Renal pelvis (tissue), 12 donors: Measurements from ENCODE around the gene HAUS2. TPM values are rescaled to one million over a fixed set of nuclear protein-coding genes. Genes with fewer than 3 reads are reported as not detected.

Experiments
- DNase-seq: peaks from one replicate; pipeline ENCODE4 v3.0.0-alpha.2; 2013
- long read RNA-seq, 16 experiments: transcript quantifications; one replicate each; lab custom pipeline, GENCODE V29; 2026
- polyA plus RNA-seq, 3 donors: library from polyadenylated mRNA; unstranded; fragments of 120-200 nt; gene quantifications; one replicate each; pipeline ENCODE4 v1.2.1, GENCODE V29; 2013; ENCODE audit not compliant: insufficient read length in 3 of 3

The HAUS2 gene
- polyA plus RNA-seq: 10 to 100 TPM; 18.2 to 23.5 (median 21.6) TPM
- long read RNA-seq, donor 1, partial matches to known transcripts: 0 of 6 reads
- long read RNA-seq, donor 1, other reads (novel, unspliced or antisense): 0 of 6 reads
- long read RNA-seq, donor 2, transcript HAUS2-201 (6 exons, 3,949 nt): major isoform, 5 of 15 reads
- long read RNA-seq, donor 2, partial matches to known transcripts: 5 of 15 reads
- long read RNA-seq, donor 2, other reads (novel, unspliced or antisense): 0 of 15 reads
- long read RNA-seq, donor 3, transcript HAUS2-201 (6 exons, 3,949 nt): major isoform, 8 of 9 reads
- long read RNA-seq, donor 3, partial matches to known transcripts: 0 of 9 reads
- long read RNA-seq, donor 3, other reads (novel, unspliced or antisense): 0 of 9 reads
- long read RNA-seq, donor 4, transcript HAUS2-201 (6 exons, 3,949 nt): major isoform, 6 of 8 reads
- long read RNA-seq, donor 4, partial matches to known transcripts: 0 of 8 reads
- long read RNA-seq, donor 4, other reads (novel, unspliced or antisense): 0 of 8 reads
- long read RNA-seq, donor 5, transcript HAUS2-201 (6 exons, 3,949 nt): major isoform, 5 of 8 reads
- long read RNA-seq, donor 5, partial matches to known transcripts: 0 of 8 reads
- long read RNA-seq, donor 5, other reads (novel, unspliced or antisense): 0 of 8 reads
- long read RNA-seq, donor 6, partial matches to known transcripts: 0 of 1 reads
- long read RNA-seq, donor 6, other reads (novel, unspliced or antisense): 0 of 1 reads
- long read RNA-seq, donor 7, transcript HAUS2-201 (6 exons, 3,949 nt): major isoform, 10 of 18 reads
- long read RNA-seq, donor 7, partial matches to known transcripts: 7 of 18 reads
- long read RNA-seq, donor 7, other reads (novel, unspliced or antisense): 0 of 18 reads
- long read RNA-seq, donor 8, partial matches to known transcripts: 0 of 6 reads
- long read RNA-seq, donor 8, other reads (novel, unspliced or antisense): 0 of 6 reads
- long read RNA-seq, donor 9, transcript HAUS2-201 (6 exons, 3,949 nt): major isoform, 5 of 11 reads
- long read RNA-seq, donor 9, partial matches to known transcripts: 0 of 11 reads
- long read RNA-seq, donor 9, other reads (novel, unspliced or antisense): 0 of 11 reads
- long read RNA-seq, donor 10, partial matches to known transcripts: 0 of 4 reads
- long read RNA-seq, donor 10, other reads (novel, unspliced or antisense): 0 of 4 reads
- long read RNA-seq, donor 11, partial matches to known transcripts: 0 of 5 reads
- long read RNA-seq, donor 11, other reads (novel, unspliced or antisense): 0 of 5 reads
- long read RNA-seq, donor 12, transcript HAUS2-201 (6 exons, 3,949 nt): major isoform, 7 of 14 reads
- long read RNA-seq, donor 12, partial matches to known transcripts: 0 of 14 reads
- long read RNA-seq, donor 12, other reads (novel, unspliced or antisense): 0 of 14 reads
- long read RNA-seq, donor 13, transcript HAUS2-201 (6 exons, 3,949 nt): major isoform, 6 of 8 reads
- long read RNA-seq, donor 13, partial matches to known transcripts: 0 of 8 reads
- long read RNA-seq, donor 13, other reads (novel, unspliced or antisense): 0 of 8 reads
- long read RNA-seq, donor 14: 0 reads
- long read RNA-seq, donor 15: 0 reads
- long read RNA-seq, donor 16, transcript HAUS2-201 (6 exons, 3,949 nt): major isoform, 6 of 10 reads
- long read RNA-seq, donor 16, partial matches to known transcripts: 0 of 10 reads
- long read RNA-seq, donor 16, other reads (novel, unspliced or antisense): 0 of 10 reads

- DNase-seq: peak; percentile 85
Measured at GRCh38 chr15:42548249-42549031, at the start of gene HAUS2, which contains the start of gene LRRC57. TSS of gene HAUS2 (plus strand) at chr15:42548838. CDS start at chr15:42548873, 35 bp downstream. TSS of gene LRRC57 (minus strand) at chr15:42548793. CDS start at chr15:42548434, 359 bp downstream.

GRCh38 chr15:42499858-42500609 is 48.6 kb upstream of the HAUS2 start:
- no peak for DNase-seq

DNA sequence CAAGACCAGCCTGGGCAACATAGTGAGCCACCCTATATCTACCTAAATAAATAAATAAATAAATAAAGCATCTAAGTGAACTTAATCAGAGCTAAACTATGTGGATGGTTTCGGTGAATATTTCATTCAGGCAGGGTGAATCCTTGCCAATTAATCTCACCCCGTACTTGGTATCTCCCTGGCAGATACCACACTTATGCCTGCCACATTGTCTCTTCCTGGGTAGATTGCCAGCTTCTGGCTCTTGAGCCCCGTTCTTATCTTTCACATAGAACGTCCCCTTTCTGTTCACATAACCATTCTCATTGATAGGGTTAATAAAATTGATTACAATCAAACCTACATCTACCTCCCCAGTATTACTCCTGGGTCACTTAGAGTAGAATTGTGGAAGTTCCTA is 46.2 kb upstream of the HAUS2 start:
- no peak for DNase-seq

GRCh38 chr15:42503825-42504224 is 44.8 kb upstream of the HAUS2 start:
- no peak for DNase-seq

DNA sequence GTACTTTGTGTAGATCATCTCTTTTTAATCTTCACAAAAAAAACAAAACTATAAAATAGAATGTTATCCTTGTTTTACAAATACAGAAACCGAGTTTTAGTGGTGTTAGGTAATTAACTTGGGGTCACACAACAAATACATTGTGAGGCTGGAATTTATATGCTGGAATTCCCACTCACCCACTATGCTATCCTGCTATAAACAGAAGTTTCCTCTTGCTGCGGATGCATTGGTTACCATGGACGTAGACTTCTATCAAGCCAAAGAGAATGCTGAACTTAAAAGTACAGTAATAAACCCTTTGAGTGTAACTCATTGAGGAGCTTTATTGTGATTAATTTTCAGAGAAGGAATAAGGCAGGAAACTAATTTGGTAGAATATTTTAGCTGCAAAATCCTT is 44.0 kb upstream of the HAUS2 start:
- DNase-seq: no peak

- DNase-seq: no peak
Measured at GRCh38 chr15:42507514-42507913, 41.1 kb upstream of the HAUS2 start.

DNA sequence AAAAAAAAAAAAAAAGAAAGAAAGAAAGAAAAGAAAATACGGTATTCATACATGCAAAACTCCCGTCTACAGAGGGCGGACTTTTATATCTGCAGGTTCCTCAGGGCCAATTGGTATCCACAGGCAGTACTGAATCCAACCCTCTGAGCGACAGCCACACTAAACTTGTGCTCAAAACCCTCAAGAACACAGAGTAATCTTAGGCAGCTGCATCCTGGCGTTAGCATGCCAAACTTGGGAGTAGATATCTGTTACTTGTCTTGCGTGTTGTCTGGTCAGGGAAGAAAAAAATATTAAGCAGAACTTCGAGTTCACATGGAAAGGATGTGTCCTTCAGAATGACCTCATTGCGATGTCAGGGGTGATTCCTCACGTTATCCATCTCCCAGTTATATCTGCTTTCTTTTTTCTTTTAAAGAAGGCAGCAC is 40.4 kb upstream of the HAUS2 start:
- no peak for DNase-seq

DNA sequence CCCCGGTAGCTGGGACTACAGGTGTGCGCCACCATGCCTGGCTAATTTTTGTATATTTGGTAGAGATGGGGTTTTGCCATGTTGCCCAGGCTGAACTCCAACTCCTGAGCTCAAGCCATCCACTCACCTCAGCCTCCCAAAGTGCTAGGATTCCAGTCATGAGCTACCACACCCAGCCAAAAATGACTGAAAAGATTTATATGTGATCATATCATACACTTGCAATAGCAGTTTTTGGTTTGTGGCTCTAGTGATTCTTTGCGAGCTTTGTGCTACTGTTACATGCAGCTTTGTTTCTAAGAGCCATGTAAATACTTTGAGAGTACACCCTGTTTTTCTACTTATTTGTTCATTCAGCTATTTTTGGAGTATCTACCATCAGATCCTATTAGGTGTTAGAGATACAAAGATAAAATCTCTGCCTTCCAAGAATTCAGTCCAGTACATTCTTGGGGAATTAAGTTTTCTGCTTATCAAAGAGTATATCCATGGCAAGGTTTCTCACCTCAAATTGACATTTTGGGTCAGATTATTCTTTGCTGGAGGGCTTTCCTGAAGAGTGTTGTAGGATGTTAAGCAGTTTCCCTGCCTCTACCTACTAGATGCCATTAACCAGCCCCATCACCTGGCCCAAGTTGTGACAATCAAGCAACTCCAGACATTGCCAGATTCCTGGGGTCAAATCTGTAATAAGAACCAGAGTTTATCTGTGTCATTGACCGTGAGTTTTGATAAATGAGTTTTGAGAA is 38.2 kb upstream of the HAUS2 start:
- DNase-seq: no peak

DNA sequence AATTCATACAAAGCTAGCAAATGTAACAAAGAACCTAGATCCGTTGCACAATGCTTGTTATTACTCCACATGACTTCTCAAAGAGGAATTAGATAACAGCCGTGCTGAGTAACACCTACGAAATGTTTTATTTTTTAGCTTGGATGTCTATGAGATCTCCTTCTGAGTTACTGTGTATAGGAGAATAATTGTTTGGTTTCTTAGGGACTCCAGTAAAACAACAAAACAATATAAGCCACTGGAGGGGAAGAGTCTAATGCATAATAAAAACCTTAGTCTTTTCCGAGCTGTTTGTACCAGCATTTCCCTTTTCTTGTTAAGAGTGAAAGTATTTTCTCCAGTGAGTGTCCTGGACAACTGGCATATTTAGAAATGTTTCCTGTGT is 37.6 kb upstream of the HAUS2 start:
- no peak for DNase-seq

DNA sequence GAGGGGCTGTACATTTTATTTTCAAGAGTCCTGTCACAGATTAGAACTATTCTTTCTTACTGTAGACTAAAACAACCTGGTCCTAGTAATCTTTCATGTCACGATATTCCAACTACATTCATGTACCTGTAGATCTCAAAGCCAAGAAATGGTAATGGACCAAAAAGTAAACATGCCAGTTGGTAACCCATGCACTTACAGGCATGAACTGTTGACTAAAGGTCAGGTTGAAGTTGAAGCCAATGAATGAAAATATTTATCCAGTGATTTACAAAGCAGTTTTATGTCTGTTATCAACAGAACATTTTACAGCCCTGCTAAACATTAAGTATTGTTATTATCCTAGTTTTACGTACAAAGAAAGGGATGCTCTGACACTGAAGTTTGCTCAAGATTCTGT is 25.3 kb upstream of the HAUS2 start:
- no peak for DNase-seq

GRCh38 chr15:42528970-42529369 is 19.7 kb upstream of the HAUS2 start:
- no peak for DNase-seq

DNA sequence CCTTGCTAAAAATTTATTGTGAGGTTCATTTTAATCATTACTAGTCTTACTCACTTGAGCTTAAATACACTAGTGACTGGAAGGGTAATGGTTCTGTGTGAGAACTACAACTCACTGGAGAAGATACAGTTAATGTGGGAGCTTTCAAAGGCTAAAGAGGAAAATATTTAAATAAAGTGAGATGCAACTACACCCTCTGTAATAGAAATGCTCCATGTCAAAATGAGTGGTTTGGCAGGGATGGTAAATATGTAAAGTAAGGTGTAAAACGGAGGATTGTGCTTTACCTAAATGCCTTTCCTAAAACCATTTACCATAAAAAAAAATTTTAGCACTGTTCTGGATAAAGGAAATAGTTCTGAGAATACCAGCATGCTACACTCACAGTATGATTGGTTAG is 15.4 kb upstream of the HAUS2 start:
- DNase-seq: no peak

- DNase-seq: no peak
Measured at GRCh38 chr15:42544853-42545629, 3.6 kb upstream of the HAUS2 start.

DNA sequence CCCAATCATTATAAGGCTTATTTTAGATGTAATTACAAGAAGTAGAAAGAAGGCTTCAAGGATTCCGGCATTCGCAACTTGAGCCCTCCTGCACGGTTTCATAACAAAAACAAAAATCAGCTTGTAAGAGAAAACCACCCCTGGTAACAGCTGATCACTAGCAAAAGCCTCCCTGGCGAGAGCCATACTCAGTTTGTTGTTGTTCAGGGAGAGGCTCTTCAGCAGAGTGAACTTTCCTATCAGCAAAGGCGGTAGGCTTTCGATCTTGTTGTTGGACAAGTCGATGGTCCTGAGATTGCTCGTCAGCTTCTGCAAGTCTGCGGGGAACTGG is 755 bp upstream of the HAUS2 start:
- no peak for DNase-seq

DNA sequence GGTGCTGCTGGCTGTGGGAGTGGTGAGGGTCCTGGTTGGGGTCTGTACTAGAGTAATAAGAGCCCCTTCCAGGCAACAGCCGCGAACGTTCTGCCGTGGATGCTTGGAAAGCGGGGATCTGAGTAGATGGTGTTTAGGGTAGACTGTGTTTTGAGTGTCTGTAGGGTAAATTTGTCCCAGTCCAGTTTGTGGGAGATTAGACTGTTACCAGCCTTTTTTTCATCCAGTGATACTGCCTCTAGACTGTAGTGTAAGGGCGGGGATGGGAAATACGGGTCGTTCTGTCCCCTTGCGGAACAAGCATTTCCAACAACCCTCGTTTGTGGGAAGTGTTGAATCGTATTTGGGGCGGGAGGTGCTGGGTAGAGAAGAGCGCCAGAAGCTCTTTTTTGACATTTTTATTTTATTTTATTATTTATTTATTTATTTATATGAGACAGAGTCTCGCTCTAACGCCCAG is 424 bp downstream of the HAUS2 start:
- DNase-seq: peak; percentile 55

DNA sequence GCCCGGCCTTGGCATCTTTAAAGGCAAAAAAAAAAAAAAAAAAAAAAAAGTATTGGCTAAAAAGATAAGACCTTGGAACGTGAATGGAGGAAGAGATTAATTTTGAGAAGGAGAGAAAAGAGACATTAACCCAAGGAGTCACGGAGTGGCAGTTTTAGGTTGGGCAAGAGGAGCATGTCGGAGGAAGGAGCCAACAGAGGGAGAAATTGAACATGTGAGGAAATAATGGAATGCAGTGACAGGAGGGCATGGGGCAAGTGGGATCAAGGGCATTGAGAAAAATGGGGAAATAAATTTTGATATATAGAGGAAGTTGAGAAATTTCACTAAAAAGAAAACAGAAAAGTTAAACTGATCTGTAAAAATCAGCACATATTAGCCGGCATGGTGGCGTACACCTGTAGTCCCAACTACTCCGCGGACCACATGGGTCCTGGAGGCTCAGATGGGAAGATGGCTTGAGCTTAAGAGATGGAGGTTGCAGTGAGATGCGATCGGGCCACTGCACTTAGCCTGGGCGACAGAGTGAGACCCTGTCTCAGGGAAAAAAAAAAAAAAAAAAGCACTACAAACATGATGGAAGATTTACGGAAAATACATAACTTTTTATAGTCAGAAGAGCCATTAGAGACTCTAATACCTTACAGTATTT is 1.2 kb downstream of the HAUS2 start:
- no peak for DNase-seq

- DNase-seq: no peak
Measured at GRCh38 chr15:42553554-42553953, 4.9 kb downstream of the HAUS2 start.
